Subcutaneous abdominal adipose tissue (tissue), 5 donors: ENCODE measurements around the gene PSMA1.

Experiments
- H3K27ac ChIP-seq: one replicate; pipeline ENCODE4 v1.7.0; 2013; ENCODE audit warnings: low read depth, mild to moderate bottlenecking, inconsistent platforms, low read length, moderate library complexity
- H3K27me3 ChIP-seq, 5 donors: one replicate each; pipeline ENCODE4 v1.7.0; 2013; ENCODE audit warnings: low read length in 5 of 5, inconsistent platforms in 1 of 5; ENCODE audit not compliant: control insufficient read depth in 5 of 5, insufficient read depth in 4 of 5
- H3K36me3 ChIP-seq, 5 donors: one replicate each; pipeline ENCODE4 v1.7.0; 2013; ENCODE audit warnings: low read length in 5 of 5; ENCODE audit not compliant: control insufficient read depth in 5 of 5, insufficient read depth in 5 of 5
- H3K4me1 ChIP-seq, 5 donors: one replicate each; pipeline ENCODE4 v1.7.0; 2013; ENCODE audit warnings: low read length in 5 of 5, mild to moderate bottlenecking in 3 of 5, moderate library complexity in 1 of 5; ENCODE audit not compliant: control insufficient read depth in 5 of 5, insufficient read depth in 5 of 5
- H3K4me3 ChIP-seq, 5 donors: one replicate each; pipeline ENCODE4 v1.7.0; 2013; ENCODE audit warnings: low read length in 5 of 5, low read depth in 1 of 5
- H3K9ac ChIP-seq, 5 donors: one replicate each; pipeline ENCODE4 v1.7.0; 2013; ENCODE audit warnings: low read length in 5 of 5, mild to moderate bottlenecking in 4 of 5, moderate library complexity in 3 of 5
- H3K9me3 ChIP-seq, 5 donors: one replicate each; pipeline ENCODE4 v1.7.0; 2013; ENCODE audit warnings: low read length in 5 of 5; ENCODE audit not compliant: control insufficient read depth in 5 of 5
- donor health status: healthy.
- donor health status: healthy.
- donor health status: healthy.
- donor health status: healthy.
- donor health status: healthy.

PSMA1 gene

GRCh38 chr11:14503023-14503422 lies 17.2 kb downstream of the PSMA1 start:
- Histone ChIP-seq H3K4me3 (no peak overlapping the region), H3K36me3 (peaks cover 26 to 45% (median 41%) of the 10 kb centered on the region in 5 donors), H3K4me1 (peaks cover 0 to 25% (median 17%) of the 10 kb centered on the region in 5 donors), H3K27ac (no peak overlapping the region), H3K9me3 (no peaks in the 10 kb centered on the region), H3K27me3 (no peaks in the 10 kb centered on the region), H3K9ac (no peak overlapping the region)

DNA sequence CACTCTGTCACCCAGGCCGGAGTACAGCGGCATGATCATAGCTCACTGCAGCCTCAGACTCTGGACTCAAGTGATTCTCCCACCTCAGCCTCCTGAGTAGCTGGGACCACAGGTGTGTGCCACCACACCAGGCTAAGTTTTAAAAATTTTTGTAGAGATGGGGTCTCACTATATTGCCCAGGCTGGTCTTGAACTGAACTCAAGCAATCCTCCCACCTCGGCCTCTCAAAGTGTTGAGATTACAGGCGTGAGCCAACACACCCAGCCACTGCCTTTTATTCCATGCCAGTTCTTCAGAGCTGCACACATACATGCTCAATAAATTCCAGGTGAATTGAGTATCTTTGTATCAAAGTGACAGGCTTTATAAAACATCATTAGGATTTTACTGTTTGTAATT lies 18.1 kb downstream of the PSMA1 start:
- Histone ChIP-seq H3K4me3 (no peak overlapping the region), H3K27ac (no peak overlapping the region), H3K9ac (peak overlapping the region in 1 of 5 donors; percentile 33), H3K9me3 (no peaks in the 10 kb centered on the region), H3K4me1 (peaks cover 0 to 25% (median 20%) of the 10 kb centered on the region in 5 donors), H3K27me3 (no peaks in the 10 kb centered on the region), H3K36me3 (peaks cover 19 to 40% (median 34%) of the 10 kb centered on the region in 5 donors)

GRCh38 chr11:14500181-14500651 lies 20.0 kb downstream of the PSMA1 start:
- Histone ChIP-seq H3K9ac (peak overlapping the region; percentile 43 to 95 (median 87)), H3K36me3 (peaks cover 12 to 28% (median 17%) of the 10 kb centered on the region in 5 donors), H3K4me1 (peaks cover 0 to 29% (median 20%) of the 10 kb centered on the region in 5 donors), H3K4me3 (peak overlapping the region; percentile 75 to 96 (median 91)), H3K27ac (peak overlapping the region; percentile 82), H3K27me3 (no peaks in the 10 kb centered on the region), H3K9me3 (no peaks in the 10 kb centered on the region)

- H3K4me1 ChIP-seq = peaks cover 0 to 29% (median 20%) of the 10 kb centered on the region in 5 donors
- peak within 1 kb of the TSS; percentile 82 for H3K27ac ChIP-seq
- H3K9me3 ChIP-seq = no peaks in the 10 kb centered on the region
- peak within 1 kb of the TSS; percentile 75 to 96 (median 91) for H3K4me3 ChIP-seq
- H3K9ac ChIP-seq = peak within 1 kb of the TSS; percentile 87 to 95 (median 90)
- peaks cover 10 to 29% (median 17%) of the 10 kb centered on the region in 5 donors for H3K36me3 ChIP-seq
- no peaks in the 10 kb centered on the region for H3K27me3 ChIP-seq
These were observed 20.5 kb downstream of the PSMA1 start, which contains the start of gene COPB1 for GRCh38 chr11:14499560-14500180. COPB1 (minus strand) TSS chr11:14499811; CDS start chr11:14498928, 883 bp downstream.

- H3K4me1 ChIP-seq = peaks cover 0 to 29% (median 20%) of the 10 kb centered on the region in 5 donors
- H3K27ac ChIP-seq = peak overlapping the region; percentile 82
- peak overlapping the region; percentile 81 to 95 (median 90) for H3K9ac ChIP-seq
- H3K4me3 ChIP-seq = peak overlapping the region; percentile 75 to 96 (median 91)
- peaks cover 6 to 29% (median 15%) of the 10 kb centered on the region in 5 donors for H3K36me3 ChIP-seq
- H3K9me3 ChIP-seq = no peaks in the 10 kb centered on the region
- H3K27me3 ChIP-seq = no peaks in the 10 kb centered on the region
These were observed 21.0 kb downstream of the PSMA1 start for GRCh38 chr11:14499178-14499559.

DNA sequence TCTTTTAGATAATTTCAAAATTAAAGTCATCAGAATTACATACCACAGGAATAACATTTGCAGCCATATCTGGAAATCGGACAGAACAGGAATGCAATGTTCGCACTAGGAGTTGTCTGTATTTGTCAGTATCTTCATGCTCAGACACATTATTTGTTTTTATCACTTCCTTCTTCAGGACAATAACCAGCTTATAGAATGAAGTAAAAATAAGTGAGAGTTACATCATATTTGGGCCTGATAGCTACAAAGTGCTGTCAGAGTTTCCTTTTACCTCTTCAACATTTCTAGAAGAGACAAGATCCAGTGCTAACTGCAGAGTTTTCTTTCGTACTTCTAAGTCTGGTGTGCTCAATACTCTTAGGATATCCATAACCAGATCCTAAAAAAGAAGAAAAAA lies 39.5 kb downstream of the PSMA1 start:
- H3K36me3 ChIP-seq = peaks cover 54 to 95% (median 92%) of the 10 kb centered on the region in 5 donors
- no peaks in the 10 kb centered on the region for H3K9me3 ChIP-seq
- no peak overlapping the region for H3K9ac ChIP-seq
- H3K4me3 ChIP-seq = no peak overlapping the region
- no peaks in the 10 kb centered on the region for H3K4me1 ChIP-seq
- no peaks in the 10 kb centered on the region for H3K27me3 ChIP-seq
- no peak overlapping the region for H3K27ac ChIP-seq

GRCh38 chr11:14471127-14471526 lies 49.1 kb downstream of the PSMA1 start:
- peaks cover 0 to 5% (median 2%) of the 10 kb centered on the region in 5 donors for H3K4me1 ChIP-seq
- H3K36me3 ChIP-seq = peaks cover 75 to 96% (median 81%) of the 10 kb centered on the region in 5 donors
- no peak overlapping the region for H3K4me3 ChIP-seq
- H3K27me3 ChIP-seq = no peaks in the 10 kb centered on the region
- no peak overlapping the region for H3K9ac ChIP-seq
- no peaks in the 10 kb centered on the region for H3K9me3 ChIP-seq
- no peak overlapping the region for H3K27ac ChIP-seq

- no peak overlapping the region for H3K27ac ChIP-seq
- H3K4me3 ChIP-seq = no peak overlapping the region
- H3K36me3 ChIP-seq = peaks cover 71 to 95% (median 84%) of the 10 kb centered on the region in 5 donors
- no peaks in the 10 kb centered on the region for H3K27me3 ChIP-seq
- no peaks in the 10 kb centered on the region for H3K9me3 ChIP-seq
- peak overlapping the region in 1 of 5 donors; percentile 30 for H3K9ac ChIP-seq
- H3K4me1 ChIP-seq = no peaks in the 10 kb centered on the region
These were observed 56.6 kb downstream of the PSMA1 start for GRCh38 chr11:14463623-14464022.

- Histone ChIP-seq H3K27ac (no peak overlapping the region), H3K9me3 (no peaks in the 10 kb centered on the region), H3K36me3 (peaks cover 65 to 79% (median 73%) of the 10 kb centered on the region in 5 donors), H3K9ac (no peak overlapping the region), H3K4me1 (peaks cover 0 to 6% (median 0%) of the 10 kb centered on the region in 5 donors), H3K27me3 (no peaks in the 10 kb centered on the region), H3K4me3 (no peak overlapping the region)
These were observed 60.0 kb downstream of the PSMA1 start for GRCh38 chr11:14460147-14460546.

DNA sequence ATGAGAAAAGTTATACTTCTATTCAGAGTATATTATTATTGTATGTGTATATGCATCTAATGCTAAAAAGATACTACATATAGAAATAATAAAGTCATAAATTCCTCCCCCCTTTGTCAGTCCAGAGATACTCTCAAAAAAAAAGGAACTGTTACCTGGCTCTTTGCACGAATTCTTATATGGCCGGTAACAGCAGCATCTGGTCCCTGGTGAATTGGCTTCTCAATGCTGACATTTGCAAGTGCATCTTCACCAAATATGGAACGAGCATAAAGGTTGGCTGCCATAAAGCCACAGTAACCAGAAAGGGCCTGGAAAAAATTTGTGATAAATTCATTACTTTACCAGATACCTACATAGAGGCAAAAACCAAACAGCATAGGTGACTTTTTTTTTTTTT lies 61.8 kb downstream of the PSMA1 start:
- Histone ChIP-seq H3K9ac (no peak overlapping the region), H3K27ac (no peak overlapping the region), H3K36me3 (peaks cover 47 to 61% (median 57%) of the 10 kb centered on the region in 5 donors)

More for the DNA sequence above, 61.8 kb downstream of the PSMA1 start:
- Histone ChIP-seq H3K9me3 (no peaks in the 10 kb centered on the region), H3K4me3 (no peak overlapping the region), H3K27me3 (no peaks in the 10 kb centered on the region), H3K4me1 (peaks cover 0 to 6% (median 0%) of the 10 kb centered on the region in 5 donors)
